Activated naive CD4-positive, alpha-beta T cell treated with anti-CD3 and anti-CD28 coated beads, Interleukin-2, amount 10 ng/mL, durations not matched to agents 5 hours and 36 hours (primary cell): Measurements from ENCODE around the gene PBX4. TPM values are rescaled to one million over a fixed set of nuclear protein-coding genes. Genes with fewer than 3 reads are reported as not detected.

Experiments used
- total RNA-seq, 2 experiments: library from RNA; stranded (reverse); gene quantifications; one replicate each; pipeline ENCODE4 v1.2.3, GENCODE V29; 2021

The PBX4 gene
- 10 to 100 TPM; 26.2 to 27.4 TPM for total RNA-seq

GRCh38 chr19:19618219-19619051 lies at the start of gene PBX4:
Gene PBX4 (minus strand): TSS chr19:19618687. CDS start chr19:19618629, 58 bp downstream.

GRCh38 chr19:19663256-19664120 lies 45.0 kb upstream of the PBX4 start, which contains the start of gene ATP13A1:
Gene ATP13A1 (minus strand): TSS chr19:19663676. CDS start chr19:19663666, 10 bp downstream.

GRCh38 chr19:19643158-19644053 lies 24.9 kb upstream of the PBX4 start, which contains the start of gene GMIP:
Gene GMIP (minus strand): TSS chr19:19643657. CDS start chr19:19643529, 128 bp downstream.

GRCh38 chr19:19627621-19628500 lies 9.4 kb upstream of the PBX4 start, which contains the start of gene LPAR2:
Gene LPAR2 (minus strand): TSS chr19:19628220. CDS start chr19:19627275, 945 bp downstream.

GRCh38 chr19:19538061-19538784 lies 80.3 kb downstream of the PBX4 start, which contains the start of gene CILP2:
Gene CILP2 (plus strand): TSS chr19:19538265. CDS start chr19:19538350, 85 bp downstream.

GRCh38 chr19:19528721-19529490 lies 89.6 kb downstream of the PBX4 start, which contains the start of gene YJEFN3:
Gene YJEFN3 (plus strand): TSS chr19:19528911. CDS start chr19:19528933, 22 bp downstream.

GRCh38 chr19:19515642-19516519 lies 102.6 kb downstream of the PBX4 start, which contains the start of gene NDUFA13:
Gene NDUFA13 (plus strand): TSS chr19:19516225. CDS start chr19:19516239, 14 bp downstream.

GRCh38 chr19:19514881-19515641 lies 103.4 kb downstream of the PBX4 start, which contains the start of gene TSSK6:
Gene TSSK6 (minus strand): TSS chr19:19515548. CDS start chr19:19515427, 121 bp downstream.

Other genes with a start within 250 kb of the PBX4 start
- 100 to 1,000 TPM; 130 to 139 TPM for gene GATAD2A, start 213.0 kb downstream of the PBX4 start, total RNA-seq
- gene TSSK6, start 103.1 kb downstream of the PBX4 start, total RNA-seq: 1 to 10 TPM; 4.7 to 6.5 TPM
- gene NDUFA13, start 102.5 kb downstream of the PBX4 start, total RNA-seq: 100 to 1,000 TPM; 299 to 304 TPM
- 10 to 100 TPM in 1 of 2 experiments, 1 to 10 TPM in 1; 7.8 to 10.5 TPM for gene YJEFN3, start 89.8 kb downstream of the PBX4 start, total RNA-seq
- gene CILP2, start 80.4 kb downstream of the PBX4 start, total RNA-seq: under 1 TPM; 0.10 to 0.17 TPM
- 10 to 100 TPM; 42.1 to 44.8 TPM for gene LPAR2, start 9.5 kb upstream of the PBX4 start, total RNA-seq
- 100 to 1,000 TPM; 107 to 111 TPM for gene GMIP, start 25.0 kb upstream of the PBX4 start, total RNA-seq
- gene ATP13A1, start 45.0 kb upstream of the PBX4 start, total RNA-seq: 10 to 100 TPM; 81.8 to 93.7 TPM
- gene ZNF101, start 50.2 kb upstream of the PBX4 start, total RNA-seq: 100 to 1,000 TPM; 121 to 129 TPM
- 1 to 10 TPM; 9.2 to 9.5 TPM for gene ZNF14, start 114.4 kb upstream of the PBX4 start, total RNA-seq
- 10 to 100 TPM; 27.8 to 29.6 TPM for gene ZNF506, start 203.1 kb upstream of the PBX4 start, total RNA-seq
- 10 to 100 TPM; 20.8 to 22.2 TPM for gene ZNF253, start 247.2 kb upstream of the PBX4 start, total RNA-seq